HS-27A (cell line): ENCODE data around the gene SLC35D2.

Source experiments
- DNase-seq: peaks from one replicate; pipeline ENCODE4 v3.0.0-alpha.2; 2012; ENCODE audit warnings: low read depth, missing footprints

SLC35D2 gene

DNA sequence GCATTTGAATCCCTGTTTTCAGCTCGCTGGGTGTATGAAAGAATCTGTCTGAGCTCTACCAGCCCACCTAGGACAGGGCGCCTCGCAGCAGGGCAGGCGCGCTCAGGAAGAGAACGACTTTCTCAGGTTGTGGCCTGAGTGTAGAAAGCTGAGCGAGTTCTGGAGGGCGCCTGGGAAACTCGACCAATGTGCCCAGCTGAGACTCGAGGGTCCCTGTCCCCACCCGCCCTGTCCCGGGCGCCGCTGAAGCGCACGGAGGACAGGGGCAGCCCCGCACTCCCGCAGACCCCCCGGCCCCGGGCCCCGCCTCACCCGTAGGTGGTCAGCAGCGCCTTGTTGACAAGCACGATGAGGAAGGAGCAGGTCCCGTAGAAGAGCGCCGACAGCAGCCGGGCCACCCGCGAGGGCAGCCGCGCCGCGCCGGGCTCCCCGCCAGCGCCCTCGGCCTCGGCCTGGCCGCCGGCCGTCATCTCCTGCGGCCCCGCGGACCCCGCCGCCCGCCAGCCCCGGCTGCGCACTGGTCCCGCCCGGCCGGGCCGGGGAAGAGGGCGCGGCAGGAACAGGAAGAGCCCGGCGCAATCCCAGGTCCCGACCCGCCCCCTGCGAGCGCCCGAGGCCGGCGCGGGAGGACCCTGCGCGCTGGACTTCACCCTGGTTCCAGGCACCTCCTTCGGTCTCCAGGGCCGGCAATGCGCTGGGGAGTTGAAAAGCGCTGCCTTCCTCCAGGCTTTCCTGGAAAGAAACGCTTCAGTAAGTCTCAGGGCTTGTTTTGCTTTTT is at the start of gene SLC35D2:
SLC35D2 (minus strand) TSS at position 547 of the 778 bp plus-strand sequence; CDS start at position 470, 77 bp downstream.
- no peak for DNase-seq

GRCh38 chr9:96430377-96430776 is 46.9 kb upstream of the SLC35D2 start:
- no peak for DNase-seq

DNA sequence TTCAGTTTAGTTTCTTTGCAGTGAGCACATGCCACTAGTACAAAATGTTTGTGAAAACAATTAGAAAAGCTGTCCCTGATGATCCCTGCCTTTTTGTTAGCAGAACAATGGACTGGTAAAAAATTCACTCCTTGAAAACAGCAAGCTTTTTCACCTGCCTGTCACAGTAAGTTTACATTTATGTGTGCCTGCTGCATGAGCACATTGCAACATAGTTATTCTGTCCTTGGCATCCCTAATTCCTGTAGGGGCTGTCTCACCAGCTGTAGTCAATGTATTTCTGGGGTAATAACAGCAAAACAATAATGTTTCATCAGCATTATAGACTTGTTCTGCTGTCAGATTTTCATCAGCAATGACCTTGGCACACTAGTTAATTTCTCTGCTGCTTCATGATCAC is 46.2 kb upstream of the SLC35D2 start:
- no peak for DNase-seq

GRCh38 chr9:96425500-96426169 is 42.1 kb upstream of the SLC35D2 start:
- no peak for DNase-seq

GRCh38 chr9:96423985-96424336 is 40.5 kb upstream of the SLC35D2 start:
- DNase-seq: no peak

GRCh38 chr9:96423322-96423984 is 39.9 kb upstream of the SLC35D2 start:
- DNase-seq: no peak

- peak; percentile 91 for DNase-seq
Measured at GRCh38 chr9:96420468-96421219, 37.1 kb upstream of the SLC35D2 start.

- DNase-seq: no peak
Measured at GRCh38 chr9:96419691-96419969, 36.1 kb upstream of the SLC35D2 start.

DNA sequence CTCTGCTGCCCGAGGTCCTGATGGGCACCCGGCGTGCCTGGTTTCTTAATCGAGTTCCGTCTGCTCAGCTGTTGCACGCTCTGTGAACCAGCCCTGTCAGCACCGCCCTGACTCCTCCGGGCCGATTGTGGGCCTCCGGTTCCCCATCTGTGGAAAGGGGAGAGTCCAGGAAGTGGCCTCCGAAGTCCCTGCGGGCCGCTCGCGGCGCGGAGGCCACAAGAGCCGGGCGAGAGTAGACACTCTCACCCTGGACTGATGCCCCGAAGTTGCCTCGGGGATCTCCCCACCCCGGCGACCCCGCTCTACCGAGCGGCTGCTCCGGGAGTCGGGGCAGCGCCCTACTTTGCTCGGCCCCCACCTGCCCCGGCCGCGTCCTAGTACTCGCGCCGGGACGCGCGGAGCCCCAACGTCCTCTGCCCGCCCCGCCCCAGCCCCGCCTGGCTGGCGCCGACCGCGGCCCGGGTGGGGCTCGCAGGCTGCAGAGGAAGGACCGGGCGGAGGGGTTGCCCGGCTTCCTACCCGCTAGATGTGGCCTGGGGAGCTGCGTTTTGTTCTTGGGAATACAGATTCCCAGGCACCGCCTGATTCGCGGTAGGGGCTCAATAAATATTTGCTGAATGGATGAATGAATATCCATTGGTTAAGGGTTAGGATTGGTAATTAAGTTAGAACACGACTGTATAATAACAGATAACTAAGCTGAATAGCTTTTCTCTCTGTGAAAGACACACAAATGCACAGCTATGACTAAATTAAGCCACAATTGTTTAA is 35.6 kb upstream of the SLC35D2 start:
- peak; percentile 70 for DNase-seq

- DNase-seq: peak; percentile 77
Measured at GRCh38 chr9:96418083-96418919, 34.8 kb upstream of the SLC35D2 start, which contains the start of gene ZNF367. Gene ZNF367 (minus strand): TSS chr9:96418370. CDS start chr9:96418032, 338 bp downstream.

DNA sequence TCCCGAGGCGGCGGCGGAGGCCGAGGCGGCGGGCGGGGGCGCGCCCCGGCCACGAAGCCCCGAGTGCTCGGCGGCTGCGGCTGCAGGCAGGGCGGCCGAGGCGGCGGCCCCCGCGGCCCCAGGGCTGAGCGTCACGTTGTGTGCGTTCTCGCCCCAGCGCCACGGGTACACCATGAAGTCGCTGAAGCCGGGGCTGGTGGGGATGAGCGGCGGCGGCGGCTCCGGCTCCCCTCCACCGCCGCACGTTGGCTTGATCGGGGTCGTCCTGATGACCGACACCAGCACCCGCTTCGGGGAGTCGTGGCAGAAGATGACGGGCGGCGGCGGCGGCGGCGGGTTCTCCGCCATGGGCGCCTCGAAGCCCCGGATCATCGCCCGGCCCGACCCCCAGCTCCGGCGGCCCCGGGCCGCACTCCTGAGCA is 34.2 kb upstream of the SLC35D2 start:
- DNase-seq: no peak

DNA sequence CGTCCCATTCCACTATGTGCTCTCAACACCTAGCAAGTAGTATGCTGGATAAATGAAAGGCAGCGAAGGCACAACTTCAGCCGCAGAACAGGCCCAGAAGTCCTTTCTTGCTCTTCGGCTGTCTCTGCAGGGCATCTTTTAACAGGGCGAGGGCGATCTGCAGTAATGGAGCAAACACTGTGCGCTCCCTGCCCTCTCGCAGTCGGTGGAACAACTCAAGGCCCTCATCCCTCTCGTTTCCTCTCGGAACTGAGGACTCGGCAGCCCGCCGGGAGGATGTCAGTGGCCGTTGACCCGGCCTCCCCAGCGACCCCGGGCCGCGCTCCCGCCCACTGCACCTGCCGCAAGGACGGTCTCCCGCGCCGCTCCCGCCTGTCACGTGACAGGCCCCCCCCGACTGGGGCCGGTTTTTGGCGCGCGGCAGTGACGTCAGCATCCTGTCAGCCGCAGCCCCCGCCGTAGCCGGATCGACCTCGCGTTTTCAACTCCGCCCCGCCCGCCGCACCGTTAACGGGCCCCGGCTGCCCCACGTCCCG is 33.6 kb upstream of the SLC35D2 start:
- DNase-seq: no peak

- DNase-seq: no peak
Measured at GRCh38 chr9:96413302-96414221, 30.1 kb upstream of the SLC35D2 start.

DNA sequence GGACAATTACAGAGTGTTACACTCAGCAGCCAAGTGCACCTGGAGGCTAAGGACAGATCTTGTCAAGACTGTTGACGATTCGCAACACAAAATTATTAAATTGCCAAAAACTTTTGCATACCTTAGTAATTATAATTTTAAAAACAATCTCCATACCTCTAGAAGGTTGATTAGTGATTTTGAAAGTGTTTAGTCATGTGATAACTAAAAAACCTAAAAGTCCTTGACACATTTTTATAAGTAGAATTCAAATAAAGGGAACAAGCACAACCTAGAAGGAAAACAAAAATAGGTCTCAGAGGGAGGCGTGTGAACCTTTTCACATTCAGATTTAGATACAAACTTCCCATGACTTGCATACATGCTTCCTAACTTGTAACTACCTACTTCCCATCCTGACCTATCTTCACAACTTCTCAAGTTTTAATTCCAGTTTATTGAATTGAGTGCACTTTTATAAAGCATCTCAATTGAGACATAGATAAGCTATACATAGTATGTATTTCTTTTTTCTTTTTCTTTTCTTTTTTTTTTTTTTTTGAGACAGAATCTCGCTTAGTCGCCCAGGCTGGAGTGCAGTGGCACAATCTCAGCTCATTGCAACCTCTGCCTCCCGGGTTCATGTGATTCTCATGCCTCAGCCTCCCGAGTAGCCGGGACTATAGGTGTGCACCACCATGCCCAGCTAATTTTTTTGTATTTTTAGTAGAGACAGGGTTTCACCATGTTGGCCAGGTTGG is 28.8 kb upstream of the SLC35D2 start:
- no peak for DNase-seq

- no peak for DNase-seq
Measured at GRCh38 chr9:96411129-96411838, 27.8 kb upstream of the SLC35D2 start.

DNA sequence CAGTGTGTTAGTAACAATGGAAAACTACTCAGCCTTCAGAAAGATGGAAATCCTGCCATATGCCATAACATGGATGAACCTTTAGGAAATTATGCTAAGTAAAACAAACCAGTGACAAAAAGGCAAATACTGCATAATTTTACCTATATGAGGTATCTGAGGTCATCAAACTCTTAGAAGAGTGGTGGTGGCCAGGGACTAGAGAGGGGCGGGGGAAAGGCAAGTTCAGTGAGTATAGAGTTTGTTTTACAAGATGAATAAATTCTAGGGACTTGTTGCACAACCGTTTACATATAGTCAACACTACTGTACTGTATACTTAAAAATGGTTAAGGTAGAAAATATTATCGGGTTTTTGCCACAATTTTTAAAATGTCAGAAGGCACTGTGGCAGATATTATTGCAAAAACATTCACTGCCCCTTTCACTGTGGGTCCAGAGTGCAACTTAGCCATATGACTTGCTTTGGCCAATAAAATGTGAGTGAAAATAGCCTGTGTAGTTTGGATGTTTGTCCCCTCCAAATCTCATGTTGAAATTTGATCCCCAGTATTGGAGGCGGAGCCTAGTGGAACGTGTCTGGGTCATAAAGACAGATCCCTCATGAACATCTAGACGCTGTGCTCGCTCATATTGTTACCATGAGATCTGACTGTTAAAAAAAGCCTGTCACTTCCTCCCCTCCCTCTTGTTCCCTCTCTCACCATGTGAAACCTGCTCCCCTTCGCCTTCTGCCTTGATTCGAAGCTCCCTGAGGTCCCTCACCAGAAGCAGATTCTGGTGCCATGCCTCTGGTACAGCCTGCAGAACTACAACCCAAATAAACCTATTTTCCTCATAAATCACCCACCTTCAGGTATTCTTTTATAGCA is 25.1 kb upstream of the SLC35D2 start:
- no peak for DNase-seq
